GM12873 (cell line): ENCODE measurements around the gene RNF167.

ENCODE experiments used
- CTCF ChIP-seq: IDR thresholded peaks from 2 replicates; pipeline ENCODE4 v1.5.1; 2012; ENCODE audit warnings: low read depth, mild to moderate bottlenecking, moderate library complexity, low read length, control low read depth; ENCODE audit not compliant: insufficient read depth; ENCODE audit errors: missing control alignments

Gene RNF167

DNA sequence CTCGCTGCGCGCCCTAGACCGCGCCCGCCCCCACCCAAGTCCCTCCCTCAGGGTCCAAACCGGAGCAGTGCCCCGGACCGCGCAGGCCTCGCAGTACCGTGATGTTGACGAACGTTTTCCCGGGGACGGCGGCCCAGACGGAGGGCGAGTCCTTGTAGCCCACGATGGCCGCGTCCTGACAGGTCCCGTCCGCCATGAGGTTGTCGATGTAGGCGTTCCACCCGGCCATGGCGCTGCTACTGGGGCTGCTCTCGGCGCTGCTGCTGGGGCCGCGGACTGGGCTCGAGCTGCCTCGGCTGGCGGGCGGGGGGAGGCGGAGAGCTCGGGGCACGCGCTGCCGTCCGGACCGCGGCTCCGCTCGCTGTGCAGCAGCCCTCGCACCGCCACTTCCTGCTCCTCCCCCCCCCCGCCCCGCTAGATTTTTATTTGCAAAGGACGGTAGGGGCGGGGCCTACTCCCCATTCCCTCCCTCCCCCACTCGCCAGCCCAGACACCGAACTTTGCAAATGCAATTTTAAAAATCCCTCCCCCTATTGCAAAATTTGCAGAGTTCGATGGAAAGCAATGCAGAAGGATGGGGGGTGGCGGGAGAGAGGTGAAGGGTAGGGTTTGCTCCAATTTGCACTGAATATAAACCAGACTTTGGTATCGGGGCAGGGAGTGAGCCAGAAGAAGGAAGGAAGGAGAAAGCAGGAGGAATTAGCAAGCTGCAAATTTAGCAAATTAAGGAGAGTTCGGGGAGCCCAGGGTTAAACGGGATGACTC, 8.3 kb downstream of the RNF167 start, which contains the start of gene PFN1:
PFN1 (minus strand) TSS at position 365 of the 765 bp plus-strand sequence; CDS start at position 229, 136 bp downstream.
- no peak for TF ChIP-seq CTCF

GRCh38 chr17:4948931-4949320, 8.9 kb downstream of the RNF167 start:
- no peak for TF ChIP-seq CTCF

- TF ChIP-seq CTCF, result no peak
These were observed 9.4 kb downstream of the RNF167 start for GRCh38 chr17:4949321-4950074.

GRCh38 chr17:4950075-4950745, 10.1 kb downstream of the RNF167 start:
- TF ChIP-seq CTCF, result no peak

DNA sequence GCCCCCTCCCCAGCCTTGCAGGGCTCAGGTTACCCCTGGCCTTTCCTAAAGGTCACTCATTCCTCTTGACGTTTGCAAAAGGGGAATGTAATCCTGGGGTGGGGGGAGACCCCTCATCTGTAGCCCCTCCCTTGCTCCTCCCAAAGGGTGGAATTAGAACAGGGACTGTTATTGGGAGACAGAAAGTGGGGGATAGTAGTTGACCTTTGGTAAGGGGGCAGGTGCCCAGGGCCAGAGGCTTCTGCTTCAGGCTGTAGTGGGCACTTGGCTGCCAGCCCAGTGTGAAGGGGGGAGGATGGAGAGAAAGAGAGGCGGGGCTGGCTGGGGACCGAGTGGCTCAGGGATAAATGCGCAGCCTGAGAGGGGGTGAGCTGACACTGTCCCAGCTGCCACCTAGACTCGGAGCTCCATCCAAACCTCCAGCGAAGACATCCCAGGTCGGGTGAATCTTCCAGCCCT, 10.7 kb downstream of the RNF167 start, which contains the start of gene ENO3:
ENO3 (plus strand) TSS at position 374 of the 459 bp plus-strand sequence. CDS start 711 bp downstream, outside the sequence.
- TF ChIP-seq CTCF, result no peak

DNA sequence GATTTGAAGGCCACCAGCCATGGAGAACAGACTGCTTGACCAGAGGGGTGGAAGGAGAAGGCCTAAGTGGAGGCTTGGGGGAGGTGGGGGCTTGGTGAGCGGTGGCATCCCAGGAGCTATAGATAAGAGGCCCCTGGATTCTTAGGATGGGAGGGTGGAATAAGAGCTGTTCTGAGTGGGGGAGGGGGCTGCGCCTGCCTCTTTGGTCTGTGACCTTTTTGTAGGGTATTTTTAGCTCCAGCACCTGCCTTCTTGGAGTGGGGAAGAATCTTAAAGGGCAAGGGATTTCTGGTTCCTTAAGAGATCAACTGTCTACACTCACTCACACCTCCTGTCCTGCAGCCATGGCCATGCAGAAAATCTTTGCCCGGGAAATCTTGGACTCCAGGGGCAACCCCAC, 11.4 kb downstream of the RNF167 start:
- TF ChIP-seq CTCF, result no peak
